Neural progenitor cell (in vitro differentiated cells): ENCODE results near the gene TNFSF13B. TPM values are rescaled to one million over a fixed set of nuclear protein-coding genes. Genes with fewer than 3 reads are reported as not detected.

Experiments used
- DNase-seq: peaks from one replicate; pipeline ENCODE4 v3.0.0-alpha.2; 2016; ENCODE audit warnings: low spot score
- H2AFZ ChIP-seq: fragments of 200-600 bp; sonication (generic); replicated peaks from 2 replicates; pipeline ENCODE4 v1.6.1; 2016; ENCODE audit warnings: antibody characterized with exemption
- H3F3A ChIP-seq: fragments of 200-600 bp; sonication (generic); 2 replicates; pipeline ENCODE4 v1.6.1; 2016; ENCODE audit warnings: antibody characterized with exemption, low read depth
- H3K27ac ChIP-seq: fragments of 200-600 bp; sonication (generic); 2 replicates; pipeline ENCODE4 v1.5.1; 2016; ENCODE audit warnings: mild to moderate bottlenecking
- H3K27me3 ChIP-seq: fragments of 200-600 bp; sonication (generic); 2 replicates; pipeline ENCODE4 v1.6.1; 2016; ENCODE audit warnings: mild to moderate bottlenecking, moderate library complexity
- H3K36me3 ChIP-seq: fragments of 200-600 bp; sonication (generic); 2 replicates; pipeline ENCODE4 v1.5.1; 2016
- H3K4me1 ChIP-seq: fragments of 200-600 bp; sonication (generic); 2 replicates; pipeline ENCODE4 v1.6.1; 2016; ENCODE audit warnings: mixed run types
- H3K4me2 ChIP-seq: fragments of 200-600 bp; sonication (generic); 2 replicates; pipeline ENCODE4 v1.6.1; 2016
- H3K4me3 ChIP-seq: fragments of 200-600 bp; sonication (generic); 2 replicates; pipeline ENCODE4 v1.5.1; 2016
- H3K79me2 ChIP-seq: fragments of 200-600 bp; sonication (generic); 2 replicates; pipeline ENCODE4 v1.6.1; 2016; ENCODE audit warnings: low read depth
- H3K9ac ChIP-seq: fragments of 200-600 bp; sonication (generic); 2 replicates; pipeline ENCODE4 v1.6.1; 2016
- H3K9me3 ChIP-seq: fragments of 200-600 bp; sonication (generic); 2 replicates; pipeline ENCODE4 v1.5.1; 2016; ENCODE audit warnings: low read depth
- H4K20me1 ChIP-seq: fragments of 200-600 bp; sonication (generic); 2 replicates; pipeline ENCODE4 v1.6.1; 2016; ENCODE audit warnings: low read depth
- H3K27ac Mint-ChIP-seq: 3 replicates; pipeline ENCODE4 v1.8.0; 2021; ENCODE audit warnings: mixed read lengths
- H3K27me3 Mint-ChIP-seq: 2 replicates; pipeline ENCODE4 v1.8.0; 2022; ENCODE audit warnings: low read depth, mild to moderate bottlenecking, inconsistent platforms, moderate library complexity, mixed read lengths; ENCODE audit not compliant: insufficient read depth
- H3K36me3 Mint-ChIP-seq: 3 replicates; pipeline ENCODE4 v1.8.0; 2021; ENCODE audit warnings: mixed read lengths
- H3K4me1 Mint-ChIP-seq: 3 replicates; pipeline ENCODE4 v1.8.0; 2021; ENCODE audit warnings: mixed read lengths
- H3K4me3 Mint-ChIP-seq: 3 replicates; pipeline ENCODE4 v1.8.0; 2021; ENCODE audit warnings: mild to moderate bottlenecking, moderate library complexity, mixed read lengths
- H3K9me3 Mint-ChIP-seq: 3 replicates; pipeline ENCODE4 v1.8.0; 2020; ENCODE audit warnings: mixed read lengths
- EZH2 ChIP-seq: fragments of 200-600 bp; sonication (generic); IDR thresholded peaks from 2 replicates; pipeline ENCODE4 v1.6.1; 2017; ENCODE audit warnings: antibody characterized with exemption, mild to moderate bottlenecking, moderate library complexity
- EZH2phosphoT487 ChIP-seq: fragments of 200-600 bp; sonication (generic); IDR thresholded peaks from 2 replicates; pipeline ENCODE4 v1.6.1; 2017; ENCODE audit warnings: antibody characterized with exemption
- total RNA-seq: library from RNA; depleted of rRNA; stranded (reverse); fragments of >200 nt; gene quantifications from 2 replicates; pipeline ENCODE4 v1.2.3, GENCODE V29; 2015; ENCODE audit warnings: low replicate concordance
- TF ChIP-seq, protein P1 (sequence below): fragments of 200-600 bp; sonication (generic); IDR thresholded peaks from 2 replicates; pipeline ENCODE4 v1.5.1; 2017; ENCODE audit warnings: antibody characterized with exemption, mild to moderate bottlenecking

TNFSF13B gene
- total RNA-seq, 1 donor from 2014 or later = 0.45 TPM

DNA sequence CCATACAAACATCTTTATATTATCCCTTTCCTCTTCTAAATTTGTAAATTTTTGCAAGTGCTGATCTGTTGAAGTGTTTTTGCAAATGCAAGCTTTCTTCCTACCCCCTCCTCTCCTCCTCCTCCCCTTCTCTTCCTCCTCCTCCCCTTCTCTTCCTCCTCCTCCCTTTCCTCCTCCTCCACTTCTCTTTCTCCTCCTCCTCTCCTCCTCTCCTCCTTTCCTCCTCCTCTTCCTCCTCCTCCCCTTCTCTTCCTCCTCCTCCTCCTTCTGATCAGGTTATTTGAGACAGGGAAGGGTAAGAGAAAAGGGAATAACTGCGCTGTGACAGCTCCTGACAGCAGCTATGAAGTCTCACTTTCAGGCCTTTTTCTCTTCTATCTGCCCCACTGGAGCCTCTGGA is 8.9 kb downstream of the TNFSF13B start:
- H3K9me3 Mint-ChIP-seq = no peaks in the 10 kb centered on the region
- H3K27me3 ChIP-seq = no peaks in the 10 kb centered on the region
- no peaks in the 10 kb centered on the region for H3K4me1 Mint-ChIP-seq
- no peak for DNase-seq
- H3K27ac ChIP-seq = no peak overlapping the region
- TF ChIP-seq, protein P1, sequence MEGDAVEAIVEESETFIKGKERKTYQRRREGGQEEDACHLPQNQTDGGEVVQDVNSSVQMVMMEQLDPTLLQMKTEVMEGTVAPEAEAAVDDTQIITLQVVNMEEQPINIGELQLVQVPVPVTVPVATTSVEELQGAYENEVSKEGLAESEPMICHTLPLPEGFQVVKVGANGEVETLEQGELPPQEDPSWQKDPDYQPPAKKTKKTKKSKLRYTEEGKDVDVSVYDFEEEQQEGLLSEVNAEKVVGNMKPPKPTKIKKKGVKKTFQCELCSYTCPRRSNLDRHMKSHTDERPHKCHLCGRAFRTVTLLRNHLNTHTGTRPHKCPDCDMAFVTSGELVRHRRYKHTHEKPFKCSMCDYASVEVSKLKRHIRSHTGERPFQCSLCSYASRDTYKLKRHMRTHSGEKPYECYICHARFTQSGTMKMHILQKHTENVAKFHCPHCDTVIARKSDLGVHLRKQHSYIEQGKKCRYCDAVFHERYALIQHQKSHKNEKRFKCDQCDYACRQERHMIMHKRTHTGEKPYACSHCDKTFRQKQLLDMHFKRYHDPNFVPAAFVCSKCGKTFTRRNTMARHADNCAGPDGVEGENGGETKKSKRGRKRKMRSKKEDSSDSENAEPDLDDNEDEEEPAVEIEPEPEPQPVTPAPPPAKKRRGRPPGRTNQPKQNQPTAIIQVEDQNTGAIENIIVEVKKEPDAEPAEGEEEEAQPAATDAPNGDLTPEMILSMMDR = no peak
- TF ChIP-seq EZH2phosphoT487 = no peak
- no peak for TF ChIP-seq EZH2
- H3F3A ChIP-seq = no peaks in the 10 kb centered on the region
- no peaks in the 10 kb centered on the region for H4K20me1 ChIP-seq
- no peak overlapping the region for H3K4me3 ChIP-seq
- H3K4me3 Mint-ChIP-seq = no peak overlapping the region
- H3K27ac Mint-ChIP-seq = no peak overlapping the region
- H3K4me2 ChIP-seq = no peak overlapping the region
- no peaks in the 10 kb centered on the region for H3K36me3 ChIP-seq
- no peaks in the 10 kb centered on the region for H3K9me3 ChIP-seq
- H3K9ac ChIP-seq = no peak overlapping the region
- peaks cover 3% of the 10 kb centered on the region for H3K27me3 Mint-ChIP-seq
- H3K4me1 ChIP-seq = no peaks in the 10 kb centered on the region
- H3K36me3 Mint-ChIP-seq = no peaks in the 10 kb centered on the region
- no peak overlapping the region for H2AFZ ChIP-seq
- no peaks in the 10 kb centered on the region for H3K79me2 ChIP-seq

DNA sequence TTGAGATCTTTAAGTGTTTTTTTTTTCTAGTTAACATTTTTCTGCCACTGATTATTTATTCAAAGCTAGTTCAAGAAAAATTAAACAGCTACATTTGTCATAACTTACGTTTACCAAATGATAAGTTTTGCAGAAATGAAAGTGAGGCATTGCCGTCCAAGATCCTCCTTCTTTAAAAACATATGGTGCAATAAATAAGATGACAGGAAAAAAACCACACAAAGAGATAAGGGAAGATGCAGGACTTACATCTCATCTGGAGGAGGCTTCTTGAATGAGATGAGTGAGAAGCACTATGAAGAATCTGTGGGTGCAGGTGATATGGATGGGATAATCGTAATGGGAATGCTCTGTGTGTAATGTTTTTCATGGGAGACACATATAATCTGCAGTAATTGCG is 12.4 kb downstream of the TNFSF13B start:
- Mint-ChIP-seq H3K9me3 (no peaks in the 10 kb centered on the region), H3K27ac (no peak overlapping the region), H3K4me1 (no peaks in the 10 kb centered on the region), H3K4me3 (no peak overlapping the region), H3K36me3 (no peaks in the 10 kb centered on the region), H3K27me3 (peaks cover 3% of the 10 kb centered on the region)
- H3F3A ChIP-seq = no peaks in the 10 kb centered on the region
- no peak overlapping the region for H3K4me2 ChIP-seq
- H3K27me3 ChIP-seq = no peaks in the 10 kb centered on the region
- no peak for DNase-seq
- no peaks in the 10 kb centered on the region for H3K79me2 ChIP-seq
- H4K20me1 ChIP-seq = no peaks in the 10 kb centered on the region
- H2AFZ ChIP-seq = no peak overlapping the region
- no peak overlapping the region for H3K9ac ChIP-seq
- no peaks in the 10 kb centered on the region for H3K4me1 ChIP-seq
- H3K4me3 ChIP-seq = no peak overlapping the region
- TF ChIP-seq EZH2 (no peak), EZH2phosphoT487 (no peak)
- TF ChIP-seq, protein P1 = no peak
- no peaks in the 10 kb centered on the region for H3K36me3 ChIP-seq
- H3K27ac ChIP-seq = no peak overlapping the region
- no peaks in the 10 kb centered on the region for H3K9me3 ChIP-seq

DNA sequence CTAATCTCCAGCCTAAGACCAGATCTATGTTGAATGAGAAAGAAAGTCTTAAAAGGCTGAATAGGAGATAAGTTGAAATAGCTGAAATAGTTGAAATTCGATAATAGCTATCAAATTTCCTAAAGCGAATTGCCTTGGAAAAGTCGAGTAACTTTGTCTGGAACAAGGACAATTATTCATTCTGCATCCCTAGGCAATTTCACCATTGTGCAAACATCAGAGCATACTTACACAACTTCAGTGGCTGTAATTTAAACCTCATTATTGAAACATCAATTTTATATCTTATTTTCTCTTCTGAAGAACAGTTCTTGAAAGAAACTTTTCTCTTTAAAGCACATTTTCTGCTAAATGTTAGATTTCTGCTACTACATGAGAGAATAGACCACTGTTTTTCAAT is 13.6 kb downstream of the TNFSF13B start:
- Histone ChIP-seq H3K79me2 (no peaks in the 10 kb centered on the region), H3K4me2 (no peak overlapping the region), H3K4me3 (no peak overlapping the region), H3K4me1 (no peaks in the 10 kb centered on the region), H3F3A (no peaks in the 10 kb centered on the region), H2AFZ (no peak overlapping the region), H4K20me1 (no peaks in the 10 kb centered on the region), H3K27ac (no peak overlapping the region), H3K27me3 (no peaks in the 10 kb centered on the region), H3K36me3 (no peaks in the 10 kb centered on the region), H3K9me3 (no peaks in the 10 kb centered on the region), H3K9ac (no peak overlapping the region)
- no peaks in the 10 kb centered on the region for H3K9me3 Mint-ChIP-seq
- TF ChIP-seq EZH2phosphoT487 (no peak), EZH2 (no peak)
- TF ChIP-seq, protein P1 = no peak
- H3K4me1 Mint-ChIP-seq = no peaks in the 10 kb centered on the region
- no peak overlapping the region for H3K4me3 Mint-ChIP-seq
- H3K36me3 Mint-ChIP-seq = no peaks in the 10 kb centered on the region
- DNase-seq = no peak
- H3K27ac Mint-ChIP-seq = no peak overlapping the region
- peaks cover under 1% of the 10 kb centered on the region for H3K27me3 Mint-ChIP-seq

DNA sequence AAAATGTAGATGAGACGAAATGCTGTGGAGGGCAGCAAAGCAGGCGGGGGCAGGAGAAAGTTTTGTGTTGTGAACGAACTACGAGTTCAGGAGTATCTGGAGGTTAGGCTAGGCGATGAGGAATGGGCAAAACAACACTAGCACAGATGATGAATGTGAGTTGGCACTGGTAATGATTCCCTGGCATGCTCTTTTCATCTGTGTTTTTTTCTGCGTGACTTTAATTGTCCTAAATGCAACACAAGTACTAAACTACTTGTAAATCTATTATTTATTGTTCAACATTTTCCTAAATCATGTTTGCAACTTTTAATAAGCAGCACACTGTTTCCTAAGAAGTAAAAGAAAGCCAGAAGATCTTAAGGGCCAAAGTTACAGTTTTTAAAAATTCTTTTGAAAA is 19.2 kb downstream of the TNFSF13B start:
- H3K4me2 ChIP-seq = no peak overlapping the region
- H3K27ac ChIP-seq = no peak overlapping the region
- no peaks in the 10 kb centered on the region for H4K20me1 ChIP-seq
- TF ChIP-seq EZH2 (no peak), EZH2phosphoT487 (no peak)
- TF ChIP-seq, protein P1 = no peak
- H3K4me1 Mint-ChIP-seq = no peaks in the 10 kb centered on the region
- no peaks in the 10 kb centered on the region for H3K9me3 Mint-ChIP-seq
- no peaks in the 10 kb centered on the region for H3K27me3 Mint-ChIP-seq
- H3K4me1 ChIP-seq = no peaks in the 10 kb centered on the region
- H3K27ac Mint-ChIP-seq = no peak overlapping the region
- H3K9me3 ChIP-seq = no peaks in the 10 kb centered on the region
- DNase-seq = no peak
- H3K27me3 ChIP-seq = no peaks in the 10 kb centered on the region
- H3F3A ChIP-seq = no peaks in the 10 kb centered on the region
- no peak overlapping the region for H3K9ac ChIP-seq
- no peak overlapping the region for H3K4me3 Mint-ChIP-seq
- no peaks in the 10 kb centered on the region for H3K79me2 ChIP-seq
- no peaks in the 10 kb centered on the region for H3K36me3 ChIP-seq
- H3K4me3 ChIP-seq = no peak overlapping the region
- H2AFZ ChIP-seq = peak overlapping the region; percentile 58
- no peaks in the 10 kb centered on the region for H3K36me3 Mint-ChIP-seq
